CD4-positive, alpha-beta memory T cell (primary cell): ENCODE measurements around the gene TRPM8. TPM values are rescaled to one million over a fixed set of nuclear protein-coding genes. Genes with fewer than 3 reads are reported as not detected.

Experiments
- CTCF ChIA-PET: fragments of 350-600 bp; sonication (Branson Sonifier 250); formaldehyde crosslinking; loops from one replicate; lab custom pipeline; 2021; ENCODE audit warnings: inconsistent platforms; ENCODE audit not compliant: partially characterized antibody; lab: Charles Lee
- POLR2A ChIA-PET: fragments of 350-600 bp; sonication (Branson Sonifier 250); formaldehyde crosslinking; loops from one replicate; lab custom pipeline; 2021; ENCODE audit not compliant: partially characterized antibody; lab: Charles Lee
- DNase-seq, 5 donors: peaks; one replicate each; pipeline versions ENCODE4 v3.0.0 to v3.0.0-alpha.2; 2020 to 2022; ENCODE audit warnings: mixed read lengths in 1 of 5
- H3K27ac ChIP-seq: one replicate; pipeline ENCODE4 v1.7.0; 2013; ENCODE audit warnings: low read depth, low read length
- H3K27me3 ChIP-seq: 2 replicates; pipeline ENCODE4 v1.7.0; 2013; ENCODE audit warnings: mild to moderate bottlenecking, low read length, moderate library complexity; ENCODE audit not compliant: insufficient read depth
- H3K36me3 ChIP-seq: 2 replicates; pipeline ENCODE4 v1.7.0; 2013; ENCODE audit warnings: mild to moderate bottlenecking, low read length, moderate library complexity; ENCODE audit not compliant: insufficient read depth
- H3K4me1 ChIP-seq: 2 replicates; pipeline ENCODE4 v1.7.0; 2013; ENCODE audit warnings: mild to moderate bottlenecking, low read length, moderate library complexity; ENCODE audit not compliant: insufficient read depth
- H3K4me3 ChIP-seq, 2 donors: one replicate each; pipeline ENCODE4 v1.7.0; 2013; ENCODE audit warnings: low read length in 2 of 2, mild to moderate bottlenecking in 1 of 2
- H3K9me3 ChIP-seq, 2 donors: one replicate each; pipeline ENCODE4 v1.7.0; 2013; ENCODE audit warnings: low read length in 2 of 2, control low read depth in 1 of 2; ENCODE audit not compliant: control insufficient read depth in 1 of 2
- H3K27ac Mint-ChIP-seq, 7 donors: one replicate each; pipeline ENCODE4 v1.8.0; 2020 to 2021; ENCODE audit warnings: mixed read lengths in 7 of 7, mild to moderate bottlenecking in 6 of 7, inconsistent platforms in 3 of 7, moderate library complexity in 3 of 7
- H3K27me3 Mint-ChIP-seq, 2 donors: one replicate each; pipeline ENCODE4 v1.8.0; 2020 to 2021; ENCODE audit warnings: mixed read lengths in 2 of 2
- H3K36me3 Mint-ChIP-seq, 2 donors: one replicate each; pipeline ENCODE4 v1.8.0; 2020 to 2021; ENCODE audit warnings: mixed read lengths in 2 of 2, inconsistent platforms in 1 of 2, mild to moderate bottlenecking in 1 of 2
- H3K4me1 Mint-ChIP-seq, 4 donors: one replicate each; pipeline ENCODE4 v1.8.0; 2020 to 2021; ENCODE audit warnings: mixed read lengths in 4 of 4, mild to moderate bottlenecking in 1 of 4
- H3K4me3 Mint-ChIP-seq, 8 donors: one replicate each; pipeline ENCODE4 v1.8.0; 2020 to 2021; ENCODE audit warnings: mixed read lengths in 8 of 8, mild to moderate bottlenecking in 7 of 8, moderate library complexity in 6 of 8, inconsistent platforms in 3 of 8
- H3K9me3 Mint-ChIP-seq, 8 donors: one replicate each; pipeline ENCODE4 v1.8.0; 2020 to 2021; ENCODE audit warnings: mixed read lengths in 8 of 8, mild to moderate bottlenecking in 5 of 8, inconsistent platforms in 3 of 8, moderate library complexity in 1 of 8
- intact Hi-C: fragments of 100-400 bp; cut with micrococcal nuclease; formaldehyde crosslinking; loops from one replicate; pipeline ENCODE4 v1.15.1; 2023
- polyA plus RNA-seq, 2 donors: library from polyadenylated mRNA; unstranded; fragments of 300-500 nt; fragmentation: Illumina TruSeq; gene quantifications; one replicate each; pipeline ENCODE4 v1.2.3, GENCODE V29; 2021
- total RNA-seq, 2 experiments: library from RNA; stranded (reverse); gene quantifications; one replicate each; pipeline ENCODE4 v1.2.3, GENCODE V29; 2021

Gene TRPM8
- total and polyA plus RNA-seq, 4 experiments from 2014 or later: not detected

DNA sequence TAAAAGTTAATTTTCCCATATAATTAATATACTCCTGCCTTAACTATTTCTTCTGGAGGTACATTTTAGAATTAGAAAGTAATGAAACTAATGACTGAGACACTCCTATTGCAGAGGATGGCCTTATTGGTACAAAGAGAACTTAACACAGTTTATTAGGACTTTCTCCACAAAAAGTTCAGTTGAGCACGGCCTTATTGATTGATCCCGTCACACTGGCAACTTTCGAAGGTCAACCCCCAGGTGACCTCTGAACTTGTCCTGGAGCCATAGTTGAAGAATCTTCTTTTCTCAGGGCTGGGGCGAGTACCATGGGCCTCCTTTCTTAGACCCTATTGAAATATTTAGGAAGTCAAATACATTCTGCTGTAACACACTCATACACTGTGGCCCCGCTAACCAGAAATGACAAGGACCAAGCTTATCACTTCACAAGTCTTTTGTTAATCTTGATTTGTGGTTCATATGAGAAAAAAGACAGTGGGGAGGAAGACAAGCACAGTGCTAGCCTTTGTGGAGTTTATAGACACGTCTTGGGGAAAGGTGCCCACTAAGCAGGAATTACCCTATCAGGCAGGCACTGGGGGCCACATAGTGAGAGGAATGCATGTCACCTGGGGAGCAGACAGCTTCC lies 144.6 kb downstream of the TRPM8 start:
- intact Hi-C loops: no loop called here
- ChIA-PET CTCF (interaction anchor here (0.6 to 1.9 kb wide), 2 partner anchors 10 to 76 kb away, joined by 3 to 5 read pairs; no protein-coding TSS in a partner anchor), POLR2A (no interaction called here)
- peaks cover 0 to 4% (median 0%) of the 10 kb centered on the region in 8 donors for H3K9me3 Mint-ChIP-seq
- peak overlapping the region in 2 of 8 donors; percentile 7 to 17 for H3K4me3 Mint-ChIP-seq
- H3K4me1 Mint-ChIP-seq: peaks cover 4 to 18% (median 16%) of the 10 kb centered on the region in 4 donors
- peak overlapping the region in 1 of 7 donors; percentile 67 for H3K27ac Mint-ChIP-seq
- Histone ChIP-seq H3K9me3 (no peaks in the 10 kb centered on the region), H3K27ac (no peak overlapping the region), H3K36me3 (no peaks in the 10 kb centered on the region), H3K4me3 (no peak overlapping the region), H3K27me3 (no peaks in the 10 kb centered on the region), H3K4me1 (no peaks in the 10 kb centered on the region)
- H3K27me3 Mint-ChIP-seq: peaks cover 0 to 4% of the 10 kb centered on the region in 2 donors
- no peaks in the 10 kb centered on the region for H3K36me3 Mint-ChIP-seq
- DNase-seq: no peak

DNA sequence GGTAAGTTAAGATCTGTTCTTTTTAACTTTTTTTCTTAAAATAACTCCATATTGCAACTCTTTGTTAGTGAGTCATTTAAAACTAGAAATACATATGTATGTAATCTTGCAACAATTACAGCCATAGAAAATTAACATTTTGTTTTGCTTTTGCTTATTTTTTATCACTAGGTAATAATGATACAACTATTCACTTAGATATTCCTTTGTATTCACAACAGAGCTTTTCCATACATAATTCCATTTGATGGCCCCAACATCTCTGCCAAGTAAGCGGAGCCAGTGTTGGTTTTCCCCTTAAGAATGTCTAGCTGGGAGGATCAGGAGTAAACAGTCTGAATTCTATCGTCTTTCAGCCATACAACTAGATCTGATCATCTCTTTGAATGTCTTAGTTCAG lies 149.4 kb downstream of the TRPM8 start:
- no peak for DNase-seq
- POLR2A ChIA-PET: no interaction called here
- no peaks in the 10 kb centered on the region for H3K36me3 ChIP-seq
- no peak overlapping the region for H3K4me3 ChIP-seq
- H3K4me1 ChIP-seq: peaks cover 2% of the 10 kb centered on the region
- peaks cover 0 to 3% of the 10 kb centered on the region in 2 donors for H3K36me3 Mint-ChIP-seq
- peaks cover 0 to 10% (median 6%) of the 10 kb centered on the region in 8 donors for H3K9me3 Mint-ChIP-seq
- H3K27ac ChIP-seq: no peak overlapping the region
- H3K27ac Mint-ChIP-seq: no peak overlapping the region
- no peaks in the 10 kb centered on the region for H3K27me3 ChIP-seq
- no peaks in the 10 kb centered on the region for H3K27me3 Mint-ChIP-seq
- CTCF ChIA-PET: no interaction called here
- no peak overlapping the region for H3K4me3 Mint-ChIP-seq
- intact Hi-C loops: no loop called here
- peaks cover 2 to 25% (median 17%) of the 10 kb centered on the region in 4 donors for H3K4me1 Mint-ChIP-seq
- no peaks in the 10 kb centered on the region for H3K9me3 ChIP-seq

Other genes with a start within 250 kb of the TRPM8 start
- not detected for gene UGT1A9, start 245.5 kb upstream of the TRPM8 start, total RNA-seq
- not detected for gene UGT1A9, start 245.5 kb upstream of the TRPM8 start, polyA plus RNA-seq
- gene UGT1A7, start 235.5 kb upstream of the TRPM8 start, total RNA-seq: not detected
- not detected for gene UGT1A7, start 235.5 kb upstream of the TRPM8 start, polyA plus RNA-seq
- not detected for gene UGT1A6, start 224.5 kb upstream of the TRPM8 start, total RNA-seq
- not detected for gene UGT1A6, start 224.5 kb upstream of the TRPM8 start, polyA plus RNA-seq
- gene UGT1A5, start 204.5 kb upstream of the TRPM8 start, total RNA-seq: not detected
- not detected for gene UGT1A5, start 204.5 kb upstream of the TRPM8 start, polyA plus RNA-seq
- not detected for gene UGT1A4, start 198.6 kb upstream of the TRPM8 start, total RNA-seq
- gene UGT1A4, start 198.6 kb upstream of the TRPM8 start, polyA plus RNA-seq: not detected
- not detected for gene UGT1A3, start 188.3 kb upstream of the TRPM8 start, total RNA-seq
- not detected for gene UGT1A3, start 188.3 kb upstream of the TRPM8 start, polyA plus RNA-seq
- not detected for gene UGT1A1, start 157.1 kb upstream of the TRPM8 start, total RNA-seq
- gene UGT1A1, start 157.1 kb upstream of the TRPM8 start, polyA plus RNA-seq: not detected
- gene MROH2A, start 139.0 kb upstream of the TRPM8 start, total RNA-seq: not detected
- gene MROH2A, start 139.0 kb upstream of the TRPM8 start, polyA plus RNA-seq: not detected
- gene HJURP, start 62.8 kb upstream of the TRPM8 start, total RNA-seq: under 1 TPM; 0.19 to 0.44 TPM
- not detected for gene HJURP, start 62.8 kb upstream of the TRPM8 start, polyA plus RNA-seq
- not detected for gene SPP2, start 133.3 kb downstream of the TRPM8 start, total RNA-seq
- gene SPP2, start 133.3 kb downstream of the TRPM8 start, polyA plus RNA-seq: not detected